GM23338 (cell line): ENCODE data around the gene KCTD8.

ENCODE experiments used
- EZH2 ChIP-seq: fragments of 200-600 bp; sonication (generic); IDR thresholded peaks from one replicate; pipeline ENCODE4 v1.8.0; 2017; ENCODE audit warnings: antibody characterized with exemption, mild to moderate bottlenecking, low read depth; ENCODE audit not compliant: unreplicated experiment
- JUNB ChIP-seq: IDR thresholded peaks from one replicate; pipeline ENCODE4 v1.6.1; 2016; ENCODE audit warnings: antibody characterized with exemption; ENCODE audit not compliant: unreplicated experiment
- NANOG ChIP-seq: IDR thresholded peaks from 2 replicates; pipeline ENCODE4 v1.6.1; 2016; ENCODE audit warnings: antibody characterized with exemption, borderline replicate concordance
- POLR2AphosphoS5 ChIP-seq: IDR thresholded peaks from 2 replicates; pipeline ENCODE4 v1.6.1; 2016; ENCODE audit warnings: antibody characterized with exemption, low read depth
- ZNF331 ChIP-seq: fragments of 250-450 bp; sonication (Bioruptor Pico); IDR thresholded peaks from 2 replicates; pipeline ENCODE4 v1.5.0; 2020; ENCODE audit warnings: low read depth, mild to moderate bottlenecking, moderate library complexity
- TF ChIP-seq, protein P1 (sequence below), 2 experiments: fragments of 200-600 bp in 1 of 2; sonication (generic) in 1 of 2; conservative IDR thresholded peaks; 2 replicates each; pipeline versions ENCODE4 v1.5.1 to v1.6.1; 2016 to 2017; ENCODE audit warnings: antibody characterized with exemption in 2 of 2, low read depth in 2 of 2, mild to moderate bottlenecking in 2 of 2, moderate library complexity in 1 of 2

DNA sequence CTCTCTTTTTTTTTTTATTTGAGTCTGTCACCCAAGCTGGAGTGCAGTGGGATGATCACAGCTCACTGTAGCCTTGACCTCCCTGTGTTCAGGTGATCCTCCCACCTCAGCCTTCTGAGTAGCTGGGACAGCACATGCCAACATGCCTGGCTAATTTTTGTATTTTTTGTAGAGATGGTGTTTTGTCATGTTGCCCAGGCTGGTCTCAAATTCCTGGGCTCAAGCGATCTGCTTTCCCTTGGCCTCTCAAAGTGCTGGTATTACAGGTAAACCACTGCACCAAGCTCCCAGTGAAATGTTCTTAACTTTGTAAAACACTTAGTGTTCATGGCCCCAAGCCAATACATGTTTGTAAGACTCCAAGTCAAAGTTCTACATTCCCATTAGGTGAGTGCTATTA, 316.1 kb downstream of the KCTD8 start:
- TF ChIP-seq, protein P1, sequence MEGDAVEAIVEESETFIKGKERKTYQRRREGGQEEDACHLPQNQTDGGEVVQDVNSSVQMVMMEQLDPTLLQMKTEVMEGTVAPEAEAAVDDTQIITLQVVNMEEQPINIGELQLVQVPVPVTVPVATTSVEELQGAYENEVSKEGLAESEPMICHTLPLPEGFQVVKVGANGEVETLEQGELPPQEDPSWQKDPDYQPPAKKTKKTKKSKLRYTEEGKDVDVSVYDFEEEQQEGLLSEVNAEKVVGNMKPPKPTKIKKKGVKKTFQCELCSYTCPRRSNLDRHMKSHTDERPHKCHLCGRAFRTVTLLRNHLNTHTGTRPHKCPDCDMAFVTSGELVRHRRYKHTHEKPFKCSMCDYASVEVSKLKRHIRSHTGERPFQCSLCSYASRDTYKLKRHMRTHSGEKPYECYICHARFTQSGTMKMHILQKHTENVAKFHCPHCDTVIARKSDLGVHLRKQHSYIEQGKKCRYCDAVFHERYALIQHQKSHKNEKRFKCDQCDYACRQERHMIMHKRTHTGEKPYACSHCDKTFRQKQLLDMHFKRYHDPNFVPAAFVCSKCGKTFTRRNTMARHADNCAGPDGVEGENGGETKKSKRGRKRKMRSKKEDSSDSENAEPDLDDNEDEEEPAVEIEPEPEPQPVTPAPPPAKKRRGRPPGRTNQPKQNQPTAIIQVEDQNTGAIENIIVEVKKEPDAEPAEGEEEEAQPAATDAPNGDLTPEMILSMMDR (conservative IDR thresholded peaks at IDR 0.05; ENCODE audit: low read depth in 2 of 2), result no peak
- TF ChIP-seq EZH2 (no peak), JUNB (no peak), POLR2AphosphoS5 (no peak), ZNF331 (CRISPR knock-in tag) (no peak), NANOG (no peak)
